HG03159 (cell line): ENCODE measurements around the gene POLR1G.

Experiments
- ATAC-seq: cut with Tn5 transposase; IDR thresholded peaks from one replicate; pipeline ENCODE4 v1.9.1; 2021; ENCODE audit warnings: mild to moderate bottlenecking, moderate library complexity; ENCODE audit not compliant: unreplicated experiment

POLR1G gene, protein sequence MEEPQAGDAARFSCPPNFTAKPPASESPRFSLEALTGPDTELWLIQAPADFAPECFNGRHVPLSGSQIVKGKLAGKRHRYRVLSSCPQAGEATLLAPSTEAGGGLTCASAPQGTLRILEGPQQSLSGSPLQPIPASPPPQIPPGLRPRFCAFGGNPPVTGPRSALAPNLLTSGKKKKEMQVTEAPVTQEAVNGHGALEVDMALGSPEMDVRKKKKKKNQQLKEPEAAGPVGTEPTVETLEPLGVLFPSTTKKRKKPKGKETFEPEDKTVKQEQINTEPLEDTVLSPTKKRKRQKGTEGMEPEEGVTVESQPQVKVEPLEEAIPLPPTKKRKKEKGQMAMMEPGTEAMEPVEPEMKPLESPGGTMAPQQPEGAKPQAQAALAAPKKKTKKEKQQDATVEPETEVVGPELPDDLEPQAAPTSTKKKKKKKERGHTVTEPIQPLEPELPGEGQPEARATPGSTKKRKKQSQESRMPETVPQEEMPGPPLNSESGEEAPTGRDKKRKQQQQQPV

DNA sequence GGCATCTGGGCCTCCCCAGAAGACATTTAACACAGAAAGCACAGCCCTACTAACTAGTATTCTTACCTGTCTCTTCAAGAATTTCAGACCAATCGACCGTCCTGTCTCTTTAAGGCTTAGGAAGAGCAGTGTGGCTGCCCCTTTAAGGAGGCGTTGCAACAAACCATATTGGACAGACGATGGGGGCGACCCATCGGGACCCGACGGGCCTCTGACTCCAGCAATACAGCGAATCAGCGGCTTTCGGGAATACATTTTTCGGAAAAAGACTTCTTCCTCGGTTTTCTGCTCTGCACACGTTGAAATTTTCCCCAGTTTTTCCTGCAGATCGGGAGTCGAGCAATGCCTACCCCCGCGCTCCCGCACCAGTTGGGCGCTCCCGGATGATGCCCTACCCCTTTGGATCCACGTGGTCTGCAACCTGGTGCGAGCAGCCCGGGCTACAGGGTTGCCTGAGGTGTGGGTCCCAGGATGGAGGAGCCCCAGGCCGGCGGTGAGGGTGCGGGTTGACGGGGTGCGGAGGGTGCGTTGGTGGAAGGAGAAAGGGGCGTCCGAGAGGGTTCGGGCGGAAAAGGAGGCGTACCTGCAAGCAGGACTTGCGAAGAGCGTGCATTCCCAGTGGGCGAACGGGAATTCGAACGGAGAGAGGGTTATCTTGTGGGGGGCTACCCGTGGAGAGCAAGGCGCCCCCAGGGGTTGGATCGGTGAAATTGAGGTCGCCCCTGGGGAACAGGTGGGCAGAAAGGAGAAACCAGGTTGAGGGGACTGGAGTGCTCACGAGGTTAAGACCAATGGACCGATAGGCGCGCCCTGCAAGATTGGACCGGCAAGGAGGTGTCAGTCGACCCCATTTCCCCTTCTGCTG, at the start of gene POLR1G:
Gene POLR1G, plus strand, starts transcription at position 419 of the 865 bp plus-strand sequence. Its CDS starts 53 bp downstream, at position 472.
- peak; percentile 73 for ATAC-seq

DNA sequence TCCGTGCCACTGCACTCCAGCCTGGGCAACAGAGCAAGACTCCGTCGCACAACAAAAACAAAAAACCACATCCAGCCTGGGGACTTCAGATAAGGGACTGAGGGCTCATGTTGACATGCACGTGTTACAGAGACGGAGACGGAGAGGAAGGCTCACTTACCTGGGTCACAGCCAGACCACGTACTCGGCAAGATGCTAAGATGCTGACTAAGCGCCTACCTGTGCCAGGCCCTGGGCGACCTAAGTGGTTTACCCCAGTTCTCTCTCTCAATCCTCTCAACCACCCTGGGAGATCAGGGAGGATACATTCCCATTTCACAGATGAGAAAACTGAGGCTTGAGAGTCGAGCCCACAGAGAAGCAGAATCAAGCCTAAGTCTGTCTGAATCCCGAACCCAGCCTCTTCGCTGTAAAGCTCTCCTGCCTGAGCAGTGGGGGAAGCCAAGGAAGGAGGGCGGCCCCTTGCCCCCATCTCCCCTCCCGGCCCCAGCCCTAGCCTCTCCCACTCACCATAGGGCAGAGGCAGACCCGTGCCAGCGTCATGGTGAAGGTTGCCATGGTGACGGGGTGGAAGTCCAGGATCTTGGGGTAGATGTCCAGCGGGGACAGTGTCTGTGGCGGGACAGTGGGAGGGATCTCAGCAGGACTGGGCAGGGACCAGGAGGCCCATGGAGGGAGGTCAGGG, 49.5 kb upstream of the POLR1G start:
- no peak for ATAC-seq

DNA sequence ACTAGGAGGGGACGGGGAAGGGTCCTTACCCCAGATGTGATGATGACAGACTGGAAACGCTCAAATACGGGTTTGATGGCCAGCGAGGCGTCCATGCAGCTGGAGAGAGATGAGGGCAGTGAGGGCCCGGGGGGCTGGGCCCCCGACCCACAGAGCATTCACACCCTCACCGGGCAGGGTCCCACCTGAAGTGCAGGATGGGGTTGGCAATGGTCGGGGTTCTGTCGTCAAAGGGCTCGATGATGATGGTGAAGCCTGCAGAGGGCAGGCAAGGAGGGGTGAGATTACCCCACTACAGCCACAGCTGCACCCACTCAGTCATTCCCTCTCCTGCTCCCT, 49.0 kb upstream of the POLR1G start:
- no peak for ATAC-seq

DNA sequence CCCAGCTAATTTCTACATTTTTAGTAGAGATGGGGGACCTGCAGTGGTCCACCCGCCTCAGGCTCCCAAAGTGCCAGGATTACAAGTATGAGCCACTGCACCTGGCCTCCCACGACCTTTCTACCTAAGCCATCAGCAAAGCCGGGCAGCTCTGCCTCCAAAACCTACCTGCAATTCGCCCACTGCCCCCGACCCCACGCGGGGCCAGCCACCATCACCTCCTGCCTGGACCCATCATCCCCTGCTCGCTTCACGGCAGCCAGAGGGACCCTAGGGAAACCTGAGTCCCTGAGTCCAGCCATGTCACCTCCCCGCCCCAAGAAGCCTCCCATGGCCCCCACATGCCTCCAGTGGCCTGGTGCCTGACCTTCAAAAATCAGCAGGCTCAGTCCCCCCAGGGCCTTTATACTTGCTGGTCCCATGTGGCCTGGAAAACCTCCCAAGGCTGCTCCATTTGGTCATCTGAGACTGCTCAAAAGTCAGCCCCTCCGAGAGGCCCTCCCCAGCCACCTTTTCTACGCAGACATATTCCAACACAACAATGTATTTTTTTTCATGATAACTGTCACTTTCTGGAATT, 48.1 kb upstream of the POLR1G start:
- no peak for ATAC-seq

DNA sequence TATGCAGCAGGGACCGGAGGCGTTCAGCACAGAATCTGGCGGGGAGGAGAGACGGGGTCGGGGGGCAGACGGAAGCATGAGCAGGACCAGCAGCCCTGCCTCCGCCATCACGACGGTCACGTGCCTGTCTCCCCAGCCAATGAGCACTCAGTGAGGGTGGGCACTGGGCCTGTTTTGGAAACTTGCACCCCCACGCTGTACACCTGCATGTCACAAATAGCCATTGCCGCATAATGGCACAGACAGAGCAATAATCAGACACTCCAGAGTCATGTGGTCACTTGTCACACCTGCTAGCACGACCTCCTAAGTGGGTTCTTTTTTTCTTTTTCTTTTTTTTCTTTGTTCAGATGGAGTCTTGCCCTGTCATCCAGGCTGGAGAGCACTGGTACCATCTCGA, 44.8 kb upstream of the POLR1G start:
- no peak for ATAC-seq

DNA sequence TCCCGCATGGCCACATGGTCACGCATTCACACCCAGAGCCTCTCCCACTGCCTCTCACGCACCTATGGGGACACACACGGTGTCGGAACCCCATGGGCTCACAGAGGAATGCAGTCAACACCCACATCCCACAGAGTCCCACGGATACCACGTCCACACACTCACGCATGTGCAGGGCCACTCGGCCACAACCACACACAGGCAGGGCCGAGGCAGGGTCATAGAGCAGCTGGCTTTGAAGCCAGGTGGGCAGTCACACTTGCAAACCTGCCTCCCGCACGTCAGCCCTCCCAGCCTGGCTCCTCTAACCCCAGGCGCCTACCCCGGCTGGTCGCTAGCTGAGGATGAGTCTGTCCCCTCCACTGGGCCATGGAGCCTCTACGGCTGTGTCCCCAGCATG, 44.2 kb upstream of the POLR1G start:
- no peak for ATAC-seq

DNA sequence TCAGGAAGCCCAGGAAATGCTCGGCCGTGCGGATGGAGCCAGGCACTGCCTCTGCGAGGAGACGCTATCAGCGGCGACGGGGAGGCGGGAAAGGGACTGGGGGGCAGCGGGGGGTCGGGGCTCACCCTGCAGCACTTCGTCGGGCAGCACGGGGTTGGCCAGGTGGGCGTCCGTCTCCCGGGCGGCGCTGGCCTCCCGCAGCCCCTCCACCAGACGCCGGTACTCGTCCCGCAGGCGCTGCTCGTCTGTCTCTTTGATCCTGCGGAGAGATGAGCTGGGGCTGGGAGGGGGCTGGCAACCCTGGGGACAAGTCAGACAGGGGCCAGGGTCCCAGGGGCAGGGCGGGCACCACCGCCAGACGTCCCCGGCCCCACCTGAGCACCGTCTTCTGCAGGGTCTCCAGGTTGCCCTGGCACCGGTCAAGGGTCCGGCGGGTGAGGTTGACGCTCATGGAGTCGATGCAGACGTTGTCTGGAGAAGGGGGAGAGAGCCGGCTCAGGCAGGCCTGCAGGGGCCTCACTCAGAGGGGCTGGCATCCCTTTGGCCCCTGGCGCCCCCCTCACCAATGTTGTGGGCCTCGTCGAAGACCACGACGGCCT, 42.5 kb upstream of the POLR1G start:
- ATAC-seq: no peak

DNA sequence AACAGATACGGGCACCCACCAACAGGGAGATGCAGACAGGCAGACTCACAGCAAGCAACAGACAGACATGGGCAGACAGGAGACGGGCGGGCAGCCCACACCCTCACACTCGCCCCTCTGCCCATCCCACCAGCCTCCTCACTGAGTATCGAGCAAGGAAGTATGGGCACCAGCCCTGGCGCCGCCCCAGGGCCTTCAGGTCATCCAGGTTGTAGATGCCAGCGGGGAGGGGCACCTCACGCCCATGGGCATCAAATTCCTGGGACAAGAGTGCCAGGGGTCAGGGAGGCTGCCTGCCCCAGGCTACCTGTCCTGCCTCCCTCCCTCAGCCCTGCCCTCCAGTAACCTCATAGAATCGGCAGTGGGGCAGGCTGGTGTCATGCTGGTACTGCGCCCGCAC, 41.7 kb upstream of the POLR1G start:
- no peak for ATAC-seq

DNA sequence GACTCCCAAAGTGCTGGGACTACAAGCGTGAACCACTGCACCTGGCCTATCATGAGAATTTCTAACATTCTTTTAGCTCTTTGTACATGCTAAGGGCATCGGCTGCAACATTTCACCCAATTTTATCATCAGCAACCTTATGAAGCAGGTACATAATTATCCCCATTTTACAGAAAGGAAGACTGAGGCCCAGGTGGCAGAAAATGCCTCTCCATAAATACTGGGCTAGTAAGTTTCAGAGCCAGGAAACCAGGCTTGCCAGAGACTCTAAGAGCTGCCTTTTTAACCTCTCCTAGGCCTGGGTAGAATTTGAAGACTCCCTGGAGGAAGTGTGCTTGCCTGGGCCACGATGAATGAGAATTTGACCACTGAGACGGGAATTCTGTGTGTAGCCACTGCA, 38.3 kb upstream of the POLR1G start:
- no peak for ATAC-seq

DNA sequence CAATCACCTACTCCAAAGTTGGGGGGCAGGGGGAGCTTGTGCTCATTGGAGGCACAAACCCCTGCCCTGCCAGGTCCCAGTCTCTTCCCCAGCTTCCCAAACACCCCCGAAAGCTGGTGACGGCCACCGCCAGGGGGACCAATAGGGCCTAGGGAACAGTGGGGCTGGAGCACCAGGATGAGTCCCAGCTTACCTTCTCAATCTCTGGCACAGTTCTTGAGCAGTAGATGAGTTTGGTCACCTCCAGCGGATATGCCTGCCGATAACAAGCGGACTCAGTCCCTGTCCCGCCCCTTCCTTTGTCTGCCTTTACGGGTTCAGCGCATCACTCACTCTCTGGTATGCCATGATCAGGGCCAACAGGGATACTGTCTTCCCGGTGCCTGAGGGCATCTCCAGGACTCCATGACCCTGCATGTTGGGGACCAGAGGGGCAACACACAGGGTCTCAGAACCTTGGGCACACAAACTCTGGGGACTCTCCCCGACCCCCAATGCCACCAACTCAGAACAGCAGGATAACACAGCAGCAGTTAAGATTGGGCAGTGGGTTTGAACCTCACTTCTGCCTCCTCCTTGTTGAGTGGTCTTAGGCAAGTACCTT, 37.6 kb upstream of the POLR1G start:
- ATAC-seq: no peak

DNA sequence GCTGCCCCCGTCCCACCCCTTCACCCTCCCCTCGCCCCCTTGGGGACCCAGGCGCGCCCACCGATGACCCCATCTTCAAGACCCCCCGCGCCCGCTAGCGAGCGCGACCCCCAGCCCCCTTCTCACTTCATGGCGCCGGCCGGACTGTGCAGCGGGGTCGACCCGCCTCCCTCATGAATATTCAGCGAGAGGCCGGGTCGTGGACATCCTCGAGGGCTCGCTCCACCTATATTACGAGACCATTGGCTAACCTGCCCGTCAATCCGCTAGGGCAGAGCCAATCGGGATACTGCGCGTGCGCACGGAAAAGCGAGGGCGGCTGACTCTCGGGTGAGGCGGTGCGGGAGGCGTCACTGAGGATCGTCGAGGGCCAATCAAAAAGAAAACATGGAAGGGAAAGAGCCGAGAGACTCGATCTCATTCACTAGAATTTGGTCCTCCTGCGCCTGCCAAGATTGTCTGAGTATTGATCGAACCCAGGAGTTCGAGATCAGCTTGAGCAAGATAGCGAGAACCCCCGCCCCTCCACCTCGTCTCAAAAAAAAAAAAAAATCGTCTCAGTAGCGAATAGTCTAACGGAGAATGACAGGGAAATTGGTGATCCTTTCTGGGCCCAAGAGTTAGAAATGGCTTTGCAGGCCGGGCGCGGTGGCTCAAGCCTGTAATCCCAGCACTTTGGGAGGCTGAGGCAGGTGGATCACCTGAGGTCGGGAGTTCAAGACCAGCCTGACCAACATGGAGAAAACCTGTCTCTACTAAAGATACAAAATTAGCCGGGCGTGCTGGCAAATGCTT, 35.8 kb upstream of the POLR1G start, which contains the start of gene ERCC2:
Gene ERCC2, minus strand, starts transcription at position 164 of the 795 bp plus-strand sequence. Its CDS starts 33 bp downstream, at position 131.
- ATAC-seq: peak; percentile 94

DNA sequence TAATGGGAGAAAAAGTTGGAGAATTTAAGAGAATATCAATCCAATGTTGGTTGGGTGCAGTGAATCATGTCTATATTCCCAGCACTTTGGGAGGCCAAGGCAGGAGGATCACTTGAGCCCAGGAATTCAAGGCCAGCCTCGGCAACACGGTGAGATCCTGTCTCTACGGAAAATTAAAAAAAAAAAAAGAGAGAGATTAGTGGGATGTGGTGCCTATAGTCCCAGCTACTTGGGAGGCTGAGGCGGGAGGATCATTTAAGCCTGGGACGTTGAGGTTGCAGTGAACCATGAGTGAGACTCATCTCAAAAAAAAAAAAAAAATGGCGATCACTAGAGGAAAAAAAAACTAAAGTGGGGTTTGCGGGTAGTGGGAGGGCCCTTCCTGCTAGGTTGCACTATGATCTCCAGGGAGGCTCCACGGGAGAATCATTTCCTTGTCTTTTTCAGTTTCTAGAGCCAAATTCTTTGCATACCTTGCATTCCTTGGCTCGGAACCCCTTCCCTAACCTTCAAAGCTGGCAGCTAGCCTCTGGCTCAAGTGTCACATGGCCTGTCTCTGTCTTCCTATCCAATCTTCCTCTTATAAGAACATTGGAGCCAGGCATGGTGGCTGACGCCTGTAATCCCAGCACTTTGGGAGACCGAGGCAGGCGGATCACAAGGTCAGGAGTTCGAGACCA, 30.3 kb upstream of the POLR1G start:
- ATAC-seq: no peak

DNA sequence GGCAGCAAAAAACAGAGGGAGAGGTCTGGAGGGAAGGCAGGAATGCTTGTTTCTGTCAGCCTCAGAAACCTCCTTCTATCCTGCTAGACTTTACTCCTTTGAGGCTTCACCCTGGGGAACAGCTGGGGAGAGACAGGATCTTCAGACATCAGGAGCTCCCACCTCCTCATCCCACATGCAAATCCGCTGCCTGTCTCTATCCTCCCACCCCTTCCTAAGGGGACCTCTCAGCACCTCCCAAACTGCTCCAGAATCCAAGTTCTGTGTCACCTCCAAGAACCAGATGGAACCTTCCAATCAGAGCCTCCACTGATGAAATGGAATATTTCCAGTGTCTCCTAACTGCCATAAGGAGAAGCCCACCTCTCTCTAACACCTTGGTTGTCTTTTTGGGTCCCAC, 26.3 kb upstream of the POLR1G start:
- ATAC-seq: no peak

DNA sequence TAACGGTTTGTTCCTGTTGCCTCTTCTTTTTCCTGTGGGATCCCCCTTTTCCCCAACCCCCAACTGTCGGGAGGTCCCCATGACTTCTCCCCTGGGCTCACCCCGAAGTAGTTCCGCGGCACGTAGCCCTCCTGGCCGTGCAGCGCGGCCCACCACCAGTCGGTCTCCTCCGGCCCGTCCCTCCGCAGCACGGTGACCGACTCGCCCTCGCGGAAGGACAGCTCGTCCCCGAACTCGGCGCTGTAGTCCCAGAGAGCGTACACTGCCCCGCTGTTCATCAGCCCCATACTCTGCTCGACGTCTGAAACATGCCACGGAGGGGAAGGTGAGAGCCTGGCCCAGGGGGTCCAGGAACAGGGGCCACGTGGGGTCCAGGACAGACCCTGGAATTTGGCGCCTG, 24.0 kb upstream of the POLR1G start:
- ATAC-seq: no peak

DNA sequence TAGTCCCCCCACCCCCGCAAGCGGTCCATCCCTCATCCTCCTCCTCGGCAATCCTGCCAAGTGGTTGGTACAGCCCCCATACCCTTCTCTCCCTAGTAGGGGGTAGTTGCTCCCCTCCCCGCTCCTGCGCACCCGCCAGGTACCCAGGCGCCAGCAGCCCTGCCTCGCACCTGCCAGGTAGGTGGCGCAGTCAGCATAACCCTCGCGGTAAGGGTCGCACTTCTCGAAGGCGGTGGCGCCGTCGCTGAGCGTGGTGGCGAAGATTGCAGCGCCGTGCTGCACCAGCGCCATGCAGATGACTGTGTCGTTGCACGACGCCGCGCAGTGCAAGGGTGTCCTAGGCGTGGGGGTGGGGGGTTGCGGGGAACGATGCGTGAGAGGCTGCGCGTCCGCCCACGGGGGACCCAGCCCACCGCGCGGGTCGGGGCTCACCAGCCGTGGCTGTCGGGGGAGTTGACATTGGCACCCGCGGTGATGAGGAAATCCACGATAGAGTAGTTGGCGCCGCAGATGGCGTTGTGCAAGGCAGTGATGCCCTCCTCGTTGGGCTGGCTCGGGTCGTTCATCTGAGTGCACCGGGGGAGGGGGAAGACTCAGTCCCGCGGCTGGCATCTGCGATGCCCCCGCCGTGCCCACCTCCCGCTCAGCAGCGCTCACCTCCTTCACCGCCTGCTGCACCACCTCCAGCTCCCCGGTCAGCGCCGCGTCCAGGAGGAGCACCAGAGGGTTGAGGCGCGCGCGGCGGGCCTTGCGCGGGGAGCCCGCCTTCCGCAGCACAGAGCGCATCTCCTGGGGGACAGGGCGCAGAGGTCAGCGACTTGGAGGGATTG, 20.8 kb upstream of the POLR1G start:
- ATAC-seq: no peak

DNA sequence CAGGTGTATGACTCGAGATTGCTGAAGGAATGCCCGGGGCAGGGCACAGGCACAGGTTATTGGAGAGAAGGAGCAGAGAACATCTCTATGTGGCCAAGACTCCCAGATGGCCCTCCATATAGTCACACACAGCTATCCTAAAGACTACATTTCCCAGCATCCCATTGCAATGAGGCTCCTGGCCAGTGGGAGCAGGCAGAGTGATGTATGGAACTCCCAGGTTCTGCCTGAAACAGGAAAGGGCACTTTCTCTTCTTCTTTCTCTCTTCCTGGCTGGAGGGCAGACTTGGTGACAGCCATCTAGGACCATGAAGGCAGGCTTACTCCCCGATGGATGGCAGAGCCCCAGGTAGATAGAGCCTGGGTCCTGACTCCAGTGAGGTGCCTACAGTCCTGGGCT, 15.1 kb upstream of the POLR1G start:
- no peak for ATAC-seq

DNA sequence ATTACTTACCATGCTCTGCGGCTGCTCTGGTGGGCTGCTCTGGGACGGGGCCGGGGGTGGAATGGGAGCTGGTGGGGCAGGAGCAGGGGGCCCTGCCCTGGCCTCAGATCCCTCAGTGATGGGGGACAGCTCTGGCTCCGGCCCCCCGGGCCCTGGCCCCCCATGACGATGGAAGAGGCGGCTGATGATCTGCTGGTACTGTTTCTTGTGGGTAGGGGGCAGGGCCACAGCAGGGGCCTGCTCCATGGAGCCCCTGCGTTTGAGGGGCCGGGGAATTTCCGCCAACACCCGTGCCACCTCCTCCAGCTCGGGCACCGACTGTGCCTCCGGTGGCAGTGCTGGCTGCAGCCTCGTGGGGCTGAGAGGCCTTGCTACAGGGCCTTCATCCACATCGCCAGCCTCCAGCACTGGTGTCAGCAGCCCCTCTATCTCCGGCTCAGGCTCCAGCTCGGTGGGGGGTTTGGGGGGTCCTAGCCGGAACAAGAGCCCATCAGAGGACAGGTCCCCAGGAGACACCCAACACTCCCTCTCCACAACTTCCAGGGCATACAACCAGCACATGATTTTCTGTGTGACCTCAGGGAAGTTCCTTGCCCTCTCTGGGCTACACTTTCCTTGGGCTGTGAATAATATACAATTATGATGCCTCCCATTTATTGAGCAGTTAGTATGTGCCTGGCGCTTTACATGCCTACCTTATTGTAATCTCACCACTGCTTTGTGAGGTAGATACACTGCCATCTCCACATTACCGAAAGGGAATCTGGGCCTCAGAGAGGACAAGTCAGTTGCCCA, 14.4 kb upstream of the POLR1G start:
- no peak for ATAC-seq
